K562 (cell line): Measurements from ENCODE around the gene KPNB1. TPM values are rescaled to one million over a fixed set of nuclear protein-coding genes. Genes with fewer than 3 reads are reported as not detected.

Experiments
- ILF3 ChIP-seq: fragments of 450-650 bp; IDR thresholded peaks from 2 replicates; pipeline ENCODE4 v1.6.1; 2018; ENCODE audit warnings: antibody characterized with exemption, mild to moderate bottlenecking, moderate library complexity, borderline replicate concordance
- MCM7 ChIP-seq, 2 experiments: fragments of 450-650 bp; IDR thresholded peaks; 2 replicates each; pipeline ENCODE4 v1.6.1; 2016 to 2018
- PHTF2 ChIP-seq: fragments of 250-450 bp; sonication (Bioruptor Pico); IDR thresholded peaks from 2 replicates; pipeline ENCODE4 v1.5.0; 2021; ENCODE audit warnings: mild to moderate bottlenecking
- ZC3H8 ChIP-seq: fragments of 450-650 bp; IDR thresholded peaks from 2 replicates; pipeline ENCODE4 v1.6.1; 2017
- polyA plus RNA-seq, 8 experiments: library from polyadenylated mRNA; depleted of rRNA in 4 of 8; stranded (reverse) in 5 of 8; unstranded in 3 of 8; fragments of >200 nt; fragmentation: Nextera tagmentation in 2 of 8; fragmentation: Illumina TruSeq in 1 of 8; extraction: Ambion mirVana in 2 of 8; extraction: Trizol in 1 of 8; gene quantifications; 2 replicates each; pipeline versions ENCODE4 v1.2.1 to v1.2.3, GENCODE V29; 2011 to 2014; ENCODE audit warnings: inconsistent platforms in 1 of 8, missing spikeins in 1 of 8
- total RNA-seq, 7 experiments: library from RNA; depleted of rRNA in 6 of 7; stranded (reverse); fragments of >200 nt in 6 of 7; fragmentation: Illumina TruSeq in 2 of 7; extraction: Trizol in 2 of 7; gene quantifications; 2 replicates each; pipeline versions ENCODE4 v1.2.1 to v1.2.3, GENCODE V29; 2011 to 2021; ENCODE audit warnings: low replicate concordance in 1 of 7
- TF ChIP-seq, protein P1 (sequence below), 2 experiments: fragments of 150-350 bp in 1 of 2; IDR thresholded peaks; 2 replicates each; pipeline ENCODE4 v1.6.1; 2012 to 2016; ENCODE audit warnings: low read depth in 2 of 2, low read length in 2 of 2, mild to moderate bottlenecking in 1 of 2, moderate library complexity in 1 of 2
- TF ChIP-seq, protein P2 (sequence below): fragments of 450-650 bp; IDR thresholded peaks from 2 replicates; pipeline ENCODE4 v1.6.1; 2016; ENCODE audit warnings: borderline replicate concordance
- TF ChIP-seq, protein P3 (sequence below): fragments of 450-650 bp; formaldehyde crosslinking; IDR thresholded peaks from 2 replicates; pipeline ENCODE4 v1.4.0; 2022; ENCODE audit warnings: mild to moderate bottlenecking, moderate library complexity

KPNB1 gene
- total and polyA plus RNA-seq, 9 of the 15 experiments (the other 6 are each of a cell fraction or from before 2014, with no cell fraction given) = 154 to 622 (median 354) TPM

DNA sequence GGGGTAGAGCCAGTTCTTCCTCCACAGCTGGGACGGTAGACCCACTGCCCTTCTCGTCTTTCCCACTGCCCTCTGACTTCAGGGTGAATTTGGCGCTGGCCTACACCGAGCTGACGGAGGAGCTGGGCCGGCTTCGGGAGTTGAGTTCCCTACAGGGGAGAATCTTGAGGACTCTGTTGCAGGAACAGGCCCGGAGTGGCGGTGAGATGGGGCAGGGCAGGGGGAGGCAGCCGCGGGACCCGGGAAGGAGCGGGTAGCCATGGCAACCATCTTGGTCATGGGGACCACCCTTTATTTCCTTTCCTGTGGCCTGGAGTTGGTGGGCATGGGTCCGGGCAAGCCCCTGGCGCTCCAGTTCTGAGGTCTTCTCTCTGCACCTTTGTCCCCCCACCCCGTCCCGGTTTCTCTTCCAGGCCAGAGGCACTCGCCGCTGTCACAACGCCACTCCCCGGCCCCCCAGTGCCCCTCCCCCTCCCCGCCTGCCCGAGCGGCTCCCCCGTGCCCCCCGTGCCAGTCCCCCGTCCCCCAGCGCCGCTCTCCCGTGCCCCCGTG is 58.7 kb downstream of the KPNB1 start (continued):
- TF ChIP-seq, protein P1, sequence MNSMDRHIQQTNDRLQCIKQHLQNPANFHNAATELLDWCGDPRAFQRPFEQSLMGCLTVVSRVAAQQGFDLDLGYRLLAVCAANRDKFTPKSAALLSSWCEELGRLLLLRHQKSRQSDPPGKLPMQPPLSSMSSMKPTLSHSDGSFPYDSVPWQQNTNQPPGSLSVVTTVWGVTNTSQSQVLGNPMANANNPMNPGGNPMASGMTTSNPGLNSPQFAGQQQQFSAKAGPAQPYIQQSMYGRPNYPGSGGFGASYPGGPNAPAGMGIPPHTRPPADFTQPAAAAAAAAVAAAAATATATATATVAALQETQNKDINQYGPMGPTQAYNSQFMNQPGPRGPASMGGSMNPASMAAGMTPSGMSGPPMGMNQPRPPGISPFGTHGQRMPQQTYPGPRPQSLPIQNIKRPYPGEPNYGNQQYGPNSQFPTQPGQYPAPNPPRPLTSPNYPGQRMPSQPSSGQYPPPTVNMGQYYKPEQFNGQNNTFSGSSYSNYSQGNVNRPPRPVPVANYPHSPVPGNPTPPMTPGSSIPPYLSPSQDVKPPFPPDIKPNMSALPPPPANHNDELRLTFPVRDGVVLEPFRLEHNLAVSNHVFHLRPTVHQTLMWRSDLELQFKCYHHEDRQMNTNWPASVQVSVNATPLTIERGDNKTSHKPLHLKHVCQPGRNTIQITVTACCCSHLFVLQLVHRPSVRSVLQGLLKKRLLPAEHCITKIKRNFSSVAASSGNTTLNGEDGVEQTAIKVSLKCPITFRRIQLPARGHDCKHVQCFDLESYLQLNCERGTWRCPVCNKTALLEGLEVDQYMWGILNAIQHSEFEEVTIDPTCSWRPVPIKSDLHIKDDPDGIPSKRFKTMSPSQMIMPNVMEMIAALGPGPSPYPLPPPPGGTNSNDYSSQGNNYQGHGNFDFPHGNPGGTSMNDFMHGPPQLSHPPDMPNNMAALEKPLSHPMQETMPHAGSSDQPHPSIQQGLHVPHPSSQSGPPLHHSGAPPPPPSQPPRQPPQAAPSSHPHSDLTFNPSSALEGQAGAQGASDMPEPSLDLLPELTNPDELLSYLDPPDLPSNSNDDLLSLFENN (IDR thresholded peaks at IDR 0.05; ENCODE audit: low read depth in 2 of 2, low read length in 2 of 2) = no peak
- TF ChIP-seq, protein P2, sequence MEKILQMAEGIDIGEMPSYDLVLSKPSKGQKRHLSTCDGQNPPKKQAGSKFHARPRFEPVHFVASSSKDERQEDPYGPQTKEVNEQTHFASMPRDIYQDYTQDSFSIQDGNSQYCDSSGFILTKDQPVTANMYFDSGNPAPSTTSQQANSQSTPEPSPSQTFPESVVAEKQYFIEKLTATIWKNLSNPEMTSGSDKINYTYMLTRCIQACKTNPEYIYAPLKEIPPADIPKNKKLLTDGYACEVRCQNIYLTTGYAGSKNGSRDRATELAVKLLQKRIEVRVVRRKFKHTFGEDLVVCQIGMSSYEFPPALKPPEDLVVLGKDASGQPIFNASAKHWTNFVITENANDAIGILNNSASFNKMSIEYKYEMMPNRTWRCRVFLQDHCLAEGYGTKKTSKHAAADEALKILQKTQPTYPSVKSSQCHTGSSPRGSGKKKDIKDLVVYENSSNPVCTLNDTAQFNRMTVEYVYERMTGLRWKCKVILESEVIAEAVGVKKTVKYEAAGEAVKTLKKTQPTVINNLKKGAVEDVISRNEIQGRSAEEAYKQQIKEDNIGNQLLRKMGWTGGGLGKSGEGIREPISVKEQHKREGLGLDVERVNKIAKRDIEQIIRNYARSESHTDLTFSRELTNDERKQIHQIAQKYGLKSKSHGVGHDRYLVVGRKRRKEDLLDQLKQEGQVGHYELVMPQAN = no peak
- TF ChIP-seq MCM7 (IDR thresholded peaks at IDR 0.05) (no peak), ZC3H8 (no peak), ILF3 (no peak), PHTF2 (CRISPR knock-in tag) (no peak)
- TF ChIP-seq, protein P3, sequence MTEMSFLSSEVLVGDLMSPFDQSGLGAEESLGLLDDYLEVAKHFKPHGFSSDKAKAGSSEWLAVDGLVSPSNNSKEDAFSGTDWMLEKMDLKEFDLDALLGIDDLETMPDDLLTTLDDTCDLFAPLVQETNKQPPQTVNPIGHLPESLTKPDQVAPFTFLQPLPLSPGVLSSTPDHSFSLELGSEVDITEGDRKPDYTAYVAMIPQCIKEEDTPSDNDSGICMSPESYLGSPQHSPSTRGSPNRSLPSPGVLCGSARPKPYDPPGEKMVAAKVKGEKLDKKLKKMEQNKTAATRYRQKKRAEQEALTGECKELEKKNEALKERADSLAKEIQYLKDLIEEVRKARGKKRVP (CRISPR knock-in tag) = no peak
